ENCODE data around the gene RASA4B.
"Not testable (repeated sequence)": the region's sequence is repeated elsewhere in the genome, so short reads cannot be mapped to it uniquely, and the experiment has no call there.

Gene RASA4B

DNA sequence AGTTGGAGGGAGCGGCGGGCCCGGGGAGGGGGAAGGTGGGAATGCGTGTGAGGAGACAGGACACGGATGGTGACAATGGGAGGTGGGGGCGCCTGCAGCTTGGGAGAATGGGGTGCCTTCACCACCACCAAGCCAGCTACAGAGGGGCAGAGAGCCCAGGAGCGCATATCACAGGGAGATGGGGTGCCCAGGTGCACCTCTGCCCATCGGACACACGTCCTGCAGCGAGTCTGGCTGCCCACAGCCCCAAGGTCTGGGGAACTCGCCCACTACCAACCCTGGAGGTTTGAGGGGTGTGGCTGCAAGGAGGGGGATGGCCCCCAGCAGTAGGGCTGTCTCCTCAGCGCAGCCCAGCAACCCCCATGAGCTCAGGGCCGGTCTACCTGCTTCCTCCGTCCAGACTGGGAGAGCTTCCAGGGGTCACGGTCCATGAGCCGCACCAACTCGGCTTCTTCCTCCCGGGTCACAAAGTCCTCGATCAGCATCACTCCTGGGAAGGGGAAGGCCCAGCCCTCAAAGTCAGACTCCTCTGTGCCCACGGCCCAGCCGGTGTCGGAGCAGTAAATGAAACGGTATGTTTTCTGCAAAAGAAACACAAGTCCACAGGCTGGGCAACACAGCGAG, 58.2 kb downstream of the RASA4B start:
- TF ChIP-seq, protein P1, sequence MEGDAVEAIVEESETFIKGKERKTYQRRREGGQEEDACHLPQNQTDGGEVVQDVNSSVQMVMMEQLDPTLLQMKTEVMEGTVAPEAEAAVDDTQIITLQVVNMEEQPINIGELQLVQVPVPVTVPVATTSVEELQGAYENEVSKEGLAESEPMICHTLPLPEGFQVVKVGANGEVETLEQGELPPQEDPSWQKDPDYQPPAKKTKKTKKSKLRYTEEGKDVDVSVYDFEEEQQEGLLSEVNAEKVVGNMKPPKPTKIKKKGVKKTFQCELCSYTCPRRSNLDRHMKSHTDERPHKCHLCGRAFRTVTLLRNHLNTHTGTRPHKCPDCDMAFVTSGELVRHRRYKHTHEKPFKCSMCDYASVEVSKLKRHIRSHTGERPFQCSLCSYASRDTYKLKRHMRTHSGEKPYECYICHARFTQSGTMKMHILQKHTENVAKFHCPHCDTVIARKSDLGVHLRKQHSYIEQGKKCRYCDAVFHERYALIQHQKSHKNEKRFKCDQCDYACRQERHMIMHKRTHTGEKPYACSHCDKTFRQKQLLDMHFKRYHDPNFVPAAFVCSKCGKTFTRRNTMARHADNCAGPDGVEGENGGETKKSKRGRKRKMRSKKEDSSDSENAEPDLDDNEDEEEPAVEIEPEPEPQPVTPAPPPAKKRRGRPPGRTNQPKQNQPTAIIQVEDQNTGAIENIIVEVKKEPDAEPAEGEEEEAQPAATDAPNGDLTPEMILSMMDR (IDR thresholded peaks at IDR 0.05; ENCODE audit: extremely low read depth, missing control alignments): no peak
- DNase-seq (ENCODE audit: low spot score): no peak

DNA sequence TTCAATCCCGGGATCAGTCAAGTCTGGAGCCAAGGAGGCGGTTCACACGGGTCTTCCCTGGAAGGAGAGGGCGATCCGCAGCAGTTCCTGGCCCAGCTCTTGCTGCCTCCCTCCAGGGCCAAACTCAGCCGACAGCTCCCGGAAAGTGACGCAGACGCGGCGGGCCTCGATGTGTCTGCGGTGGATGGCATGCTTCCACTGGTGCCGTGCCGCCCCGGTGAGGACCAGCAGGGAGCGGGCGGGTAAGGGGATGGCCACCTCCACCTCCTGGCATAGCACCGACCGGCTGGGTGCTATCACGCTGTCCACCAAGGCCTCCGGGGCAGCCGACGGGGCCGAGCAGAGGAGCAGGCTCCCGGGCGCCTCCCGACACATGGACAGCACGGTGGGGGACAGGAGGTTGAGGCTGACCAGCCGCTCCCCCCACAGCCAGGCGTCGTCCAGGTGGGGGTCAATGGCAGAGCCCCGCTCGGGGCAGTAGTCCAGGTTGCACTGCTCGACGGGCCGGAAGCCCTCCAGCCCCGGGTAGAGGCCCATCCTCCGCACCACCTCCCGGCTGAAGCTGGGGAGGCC, 60.1 kb downstream of the RASA4B start:
- TF ChIP-seq, protein P1 (IDR thresholded peaks at IDR 0.05; ENCODE audit: extremely low read depth, missing control alignments): no peak
- DNase-seq (ENCODE audit: low spot score): no peak

GRCh38 chr7:102456327-102456726, 61.2 kb downstream of the RASA4B start:
- no peak for DNase-seq (ENCODE audit: low spot score)
- TF ChIP-seq, protein P1 (IDR thresholded peaks at IDR 0.05; ENCODE audit: extremely low read depth, missing control alignments): no peak

- DNase-seq (ENCODE audit: low spot score): no peak
- TF ChIP-seq, protein P1 (IDR thresholded peaks at IDR 0.05; ENCODE audit: extremely low read depth, missing control alignments): no peak
Observed at GRCh38 chr7:102455596-102455995, 62.0 kb downstream of the RASA4B start.

DNA sequence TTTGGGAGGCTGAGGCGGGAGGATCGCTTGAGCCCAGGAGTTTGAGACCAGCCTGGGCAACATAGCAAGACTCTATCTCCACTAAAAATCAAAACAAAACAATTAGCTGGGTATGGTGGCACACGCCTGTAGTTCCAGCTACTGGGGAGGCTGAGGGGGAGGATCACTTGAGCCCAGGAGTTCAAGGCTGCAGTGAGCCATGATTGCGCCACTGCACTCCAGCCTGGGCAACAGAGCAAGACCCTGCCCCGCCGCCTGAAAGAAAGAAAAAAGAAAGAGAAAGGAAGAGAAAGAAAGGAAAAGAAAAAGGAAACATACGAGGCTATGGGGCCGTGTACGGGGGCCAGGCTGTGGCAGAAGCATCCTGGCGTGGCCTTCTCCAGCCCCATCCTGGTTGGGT, 62.6 kb downstream of the RASA4B start:
- DNase-seq (ENCODE audit: low spot score): not testable (repeated sequence)

DNA sequence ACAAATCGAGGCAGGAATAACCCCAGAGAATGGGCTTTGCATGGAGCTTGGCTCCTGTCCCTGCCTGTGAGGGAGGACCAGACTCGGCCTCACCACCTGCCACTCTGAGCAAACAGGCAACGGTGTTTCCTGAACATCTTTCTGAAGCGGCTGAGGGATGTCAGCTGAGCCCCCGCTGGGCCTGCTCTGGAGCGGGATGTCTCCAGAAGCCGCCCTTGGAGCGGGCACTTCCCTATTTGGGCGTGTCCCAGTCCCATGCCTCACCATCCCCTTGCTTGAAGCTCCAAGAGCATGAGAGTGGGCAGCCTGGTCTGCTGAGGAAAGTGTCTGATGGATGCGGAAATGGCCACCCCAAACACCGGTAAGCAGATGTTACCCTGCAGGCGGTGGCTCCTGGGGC, 63.1 kb downstream of the RASA4B start:
- DNase-seq (ENCODE audit: low spot score): no peak
- TF ChIP-seq, protein P1 (IDR thresholded peaks at IDR 0.05; ENCODE audit: extremely low read depth, missing control alignments): no peak

GRCh38 chr7:102453319-102453718, 64.3 kb downstream of the RASA4B start:
- TF ChIP-seq, protein P1 (IDR thresholded peaks at IDR 0.05; ENCODE audit: extremely low read depth, missing control alignments): no peak
- no peak for DNase-seq (ENCODE audit: low spot score)

DNA sequence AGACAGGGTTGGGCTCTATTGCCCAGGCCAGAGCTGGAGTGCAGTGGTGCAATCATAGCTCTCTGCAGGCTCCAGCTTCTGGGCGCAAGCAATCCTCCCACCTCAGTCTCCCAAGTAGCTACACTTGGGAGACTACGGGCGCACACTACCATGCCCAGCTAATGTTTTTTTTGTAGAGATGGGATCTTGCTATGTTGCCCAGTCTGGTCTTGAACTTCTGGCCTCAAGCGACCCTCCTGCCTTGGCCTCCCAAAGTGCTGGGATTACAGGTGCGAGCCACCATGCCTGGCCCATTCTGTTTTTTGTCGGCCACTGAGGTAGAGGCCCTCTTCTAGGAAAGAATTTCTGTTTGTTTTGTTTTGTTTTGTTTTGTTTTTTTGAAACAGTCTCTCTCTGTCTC, 65.1 kb downstream of the RASA4B start:
- TF ChIP-seq, protein P1 (IDR thresholded peaks at IDR 0.05; ENCODE audit: extremely low read depth, missing control alignments): no peak
- no peak for DNase-seq (ENCODE audit: low spot score)
